Activated naive CD4-positive, alpha-beta T cell treated with anti-CD3 and anti-CD28 coated beads, Interleukin-2, amount 50 U/mL, for 16 hours (primary cell): Measurements from ENCODE around the gene CNTN5.

ENCODE experiments used
- DNase-seq: peaks from one replicate; pipeline ENCODE4 v3.0.0-alpha.2; 2020

Gene CNTN5

DNA sequence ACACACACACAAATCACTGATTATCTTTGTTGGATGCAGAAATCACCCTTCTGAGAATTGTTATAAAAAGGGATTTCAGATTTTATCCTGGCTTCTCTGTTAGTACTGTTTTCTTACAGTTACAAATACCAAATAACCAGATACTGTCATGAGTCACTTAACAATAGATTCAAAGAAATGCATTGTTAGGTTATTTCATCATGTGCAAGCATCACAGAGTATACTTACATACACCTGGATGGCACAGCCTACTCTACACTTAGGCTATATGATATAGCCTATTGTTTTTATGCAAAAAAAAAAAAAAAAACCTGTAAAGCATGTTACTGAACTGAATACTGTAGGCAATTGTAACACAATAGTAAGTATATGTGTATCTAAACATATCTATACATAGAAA is 1347.1 kb downstream of the CNTN5 start:
- no peak for DNase-seq

DNA sequence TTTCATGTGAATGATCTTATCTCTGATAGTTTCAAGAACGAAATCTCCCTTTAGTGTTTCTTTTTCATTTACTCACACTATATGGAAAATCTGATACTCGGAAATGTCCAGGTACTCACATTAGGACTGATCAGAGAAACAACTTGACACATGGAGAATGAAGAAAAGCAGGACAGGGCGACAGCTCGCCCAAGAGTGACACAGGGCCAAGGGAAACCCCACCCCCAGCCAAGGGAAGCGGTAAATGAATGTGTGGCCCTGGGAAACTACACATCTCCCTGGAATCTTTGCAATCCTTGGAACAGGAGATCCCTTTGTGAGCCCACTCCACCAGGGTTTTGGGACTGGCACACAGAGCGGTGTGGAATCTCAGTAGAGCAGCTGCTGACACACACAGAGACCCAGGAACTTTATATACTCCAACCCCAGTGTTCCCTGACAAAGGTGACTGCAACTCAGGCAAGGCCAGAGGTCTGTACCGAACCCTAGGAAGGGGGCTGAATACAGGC is 1362.7 kb downstream of the CNTN5 start:
- no peak for DNase-seq

DNA sequence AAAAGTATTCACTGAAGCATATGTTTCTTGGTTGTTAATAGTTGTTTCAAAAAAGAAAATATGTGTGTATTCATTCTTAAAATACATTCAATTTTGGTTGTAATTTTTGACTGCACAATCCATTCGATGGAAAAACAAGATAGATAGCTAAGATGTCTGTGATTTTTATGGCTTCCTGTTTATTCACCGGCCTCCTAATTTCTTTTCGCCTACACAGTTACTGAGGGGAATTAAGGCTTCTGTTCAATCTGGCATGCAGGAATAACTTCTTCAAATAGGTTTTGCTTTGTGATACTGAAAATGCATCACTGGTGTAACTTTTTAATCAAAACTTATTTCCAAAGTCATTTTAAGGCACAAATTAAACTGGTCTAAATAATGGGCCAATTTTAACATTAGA is 1375.5 kb downstream of the CNTN5 start:
- no peak for DNase-seq

DNA sequence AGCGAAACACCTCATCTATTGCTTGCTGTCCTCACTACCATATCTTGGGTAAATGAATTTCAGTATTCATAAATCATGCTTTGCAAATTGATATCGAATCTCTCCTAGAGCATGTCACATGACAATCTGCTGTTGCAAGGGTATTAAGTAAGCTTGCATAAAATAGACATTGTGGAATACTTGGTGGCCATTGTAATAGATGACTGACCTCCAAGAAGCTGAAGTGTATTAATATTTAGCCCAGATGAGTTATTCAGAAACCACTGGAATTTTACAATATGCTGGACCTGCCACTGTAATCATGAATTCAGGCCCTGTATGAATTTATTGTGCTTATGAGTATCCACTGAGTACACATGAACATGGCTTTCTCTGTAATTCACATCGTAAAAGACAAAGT is 1376.7 kb downstream of the CNTN5 start:
- no peak for DNase-seq

DNA sequence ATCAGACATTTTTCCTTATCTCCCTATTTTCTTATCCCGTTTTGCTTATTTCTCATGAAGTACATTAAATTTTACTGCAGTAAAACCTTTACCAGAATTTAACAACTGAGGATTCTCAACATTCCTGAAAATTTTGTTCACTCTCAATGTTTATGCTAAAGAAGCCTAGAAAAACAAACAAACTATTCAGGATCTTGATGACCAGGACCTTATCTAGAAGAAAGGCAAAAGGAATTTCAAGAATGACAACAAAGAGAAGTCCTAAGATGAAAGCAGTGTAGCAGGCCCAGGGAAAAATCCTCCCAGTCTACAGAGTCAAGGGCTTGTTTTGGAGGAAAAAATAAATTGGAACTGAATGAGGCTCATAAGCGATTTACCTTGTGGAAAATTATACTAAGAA is 1383.1 kb downstream of the CNTN5 start:
- no peak for DNase-seq

DNA sequence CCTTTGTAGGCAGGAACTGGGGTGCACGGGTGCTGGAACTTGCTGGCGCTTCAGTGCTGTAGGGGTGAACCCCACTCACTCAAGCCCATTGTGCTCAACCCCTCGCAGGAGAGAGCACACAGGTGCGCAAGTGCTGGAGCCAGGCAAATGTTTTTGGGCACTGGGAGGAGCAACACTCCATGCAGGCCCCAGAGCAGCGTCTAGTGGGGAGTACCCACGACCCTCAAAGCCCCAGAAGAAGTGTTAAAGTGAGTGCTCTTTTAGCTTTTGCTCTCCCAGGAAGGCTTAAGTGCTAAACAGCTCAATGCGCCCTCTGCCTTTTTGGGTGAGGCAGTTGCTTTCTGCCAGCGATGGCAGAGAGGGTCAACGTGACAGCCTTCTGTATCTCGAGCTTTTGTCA is 1384.2 kb downstream of the CNTN5 start:
- DNase-seq: no peak
